Lung (tissue), 12 donors: Measurements from ENCODE around the gene CD38. TPM values are rescaled to one million over a fixed set of nuclear protein-coding genes. Genes with fewer than 3 reads are reported as not detected.
A peak's percentile ranks its signal among the peaks of the same experiment; 100 is the strongest.

Experiments used
- ATAC-seq: fragments of 200-7000 bp; cut with Tn5 transposase; one replicate; pipeline ENCODE4 v1.9.1; 2020; ENCODE audit warnings: moderate number of reproducible peaks; ENCODE audit not compliant: insufficient read depth, low FRiP score
- DNase-seq, 3 donors: peaks; one replicate each; pipeline ENCODE4 v3.0.0-alpha.2; 2013 to 2017
- H3K27ac ChIP-seq, 2 donors: one replicate each; pipeline ENCODE4 v1.5.1; 2013; ENCODE audit warnings: mild to moderate bottlenecking in 2 of 2, moderate library complexity in 2 of 2, control low read depth in 1 of 2, inconsistent platforms in 1 of 2, low read depth in 1 of 2, low read length in 1 of 2
- H3K27me3 ChIP-seq, 3 donors: one replicate each; pipeline ENCODE4 v1.5.1; 2013; ENCODE audit warnings: low read length in 2 of 3; ENCODE audit not compliant: control insufficient read depth in 3 of 3, insufficient read depth in 3 of 3
- H3K36me3 ChIP-seq, 4 donors: one replicate each; pipeline ENCODE4 v1.5.1; 2013; ENCODE audit warnings: low read length in 4 of 4, mild to moderate bottlenecking in 1 of 4, moderate library complexity in 1 of 4; ENCODE audit not compliant: control insufficient read depth in 4 of 4, insufficient read depth in 4 of 4
- H3K4me1 ChIP-seq, 5 donors: one replicate each; pipeline ENCODE4 v1.5.1; 2013; ENCODE audit warnings: low read length in 5 of 5, mild to moderate bottlenecking in 2 of 5, moderate library complexity in 1 of 5; ENCODE audit not compliant: control insufficient read depth in 5 of 5, insufficient read depth in 5 of 5
- H3K4me3 ChIP-seq: one replicate; pipeline ENCODE4 v1.5.1; 2013; ENCODE audit warnings: mild to moderate bottlenecking, control low read depth, moderate library complexity
- H3K9ac ChIP-seq, 2 donors: one replicate each; pipeline ENCODE4 v1.5.1; 2013; ENCODE audit warnings: low read length in 2 of 2, control low read depth in 1 of 2; ENCODE audit not compliant: insufficient read depth in 1 of 2
- H3K9me3 ChIP-seq, 4 donors: one replicate each; pipeline ENCODE4 v1.5.1; 2013; ENCODE audit warnings: low read length in 3 of 4, mild to moderate bottlenecking in 1 of 4, moderate library complexity in 1 of 4; ENCODE audit not compliant: control insufficient read depth in 4 of 4, insufficient read depth in 3 of 4
- CTCF ChIP-seq: IDR thresholded peaks from 2 replicates; pipeline ENCODE4 v1.5.1; 2012; ENCODE audit warnings: mild to moderate bottlenecking; ENCODE audit errors: control extremely low read depth, extremely low read depth
- WGBS, 2 donors: extraction: QIAGEN DNeasy Blood & Tissue Kit; methylation state at CpG; one replicate each; pipeline ENCODE4 v1.1.7; 2013; 5-methylcytosine and 5-hydroxymethylcytosine counted together
- polyA plus RNA-seq, 2 donors: library from polyadenylated mRNA; stranded (reverse); fragments of 200-250 nt; gene quantifications; one replicate each; pipeline ENCODE4 v1.2.1, GENCODE V29; 2013
- total RNA-seq, 2 donors: library from RNA; depleted of rRNA in 1 of 2; stranded (reverse); fragments of >200 nt in 1 of 2; gene quantifications; one replicate each; pipeline ENCODE4 v1.2.1, GENCODE V29; 2014 to 2021
- donor health status: control.
- donor health status: control.
- donor health status: Bipolar disorder and iron deficiency.
- donor health status: healthy.
- donor health status: DM: yes; HTN: yes; CAD: no.

CD38 gene
- total and polyA plus RNA-seq, 4 donors = 4.8 to 47.2 (median 14.4) TPM

DNA sequence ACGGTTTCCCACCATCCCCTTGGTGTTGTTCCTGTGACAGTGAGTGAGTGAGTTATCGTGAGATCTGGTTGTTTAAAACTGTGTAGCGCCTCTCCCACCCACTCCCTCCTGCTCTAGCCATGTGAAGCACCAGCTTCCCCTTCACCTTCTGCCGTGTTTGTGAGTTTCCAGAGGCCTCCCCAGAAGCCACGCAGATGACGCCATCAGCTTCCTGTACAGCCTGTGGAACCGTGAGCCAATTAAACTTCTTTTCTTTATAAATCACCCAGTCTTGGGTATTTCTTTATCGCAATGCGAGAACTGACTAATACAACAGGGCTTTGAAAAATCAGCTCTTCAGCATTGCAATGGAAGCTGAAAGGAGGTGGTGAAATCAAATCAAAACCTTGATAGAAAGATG lies 110.4 kb downstream of the CD38 start:
- 57 to 75% methylated on average over 9 of the region's 9 CpGs for WGBS, 2 donors
- Histone ChIP-seq H3K4me1 (no peaks in the 10 kb centered on the region), H3K9ac (no peak overlapping the region), H3K9me3 (peaks cover 0 to 3% (median 0%) of the 10 kb centered on the region in 4 donors), H3K4me3 (no peak overlapping the region), H3K27me3 (no peaks in the 10 kb centered on the region), H3K27ac (no peak overlapping the region), H3K36me3 (no peaks in the 10 kb centered on the region)
- no peak for TF ChIP-seq CTCF
- DNase-seq (no peak), ATAC-seq (no peak)

DNA sequence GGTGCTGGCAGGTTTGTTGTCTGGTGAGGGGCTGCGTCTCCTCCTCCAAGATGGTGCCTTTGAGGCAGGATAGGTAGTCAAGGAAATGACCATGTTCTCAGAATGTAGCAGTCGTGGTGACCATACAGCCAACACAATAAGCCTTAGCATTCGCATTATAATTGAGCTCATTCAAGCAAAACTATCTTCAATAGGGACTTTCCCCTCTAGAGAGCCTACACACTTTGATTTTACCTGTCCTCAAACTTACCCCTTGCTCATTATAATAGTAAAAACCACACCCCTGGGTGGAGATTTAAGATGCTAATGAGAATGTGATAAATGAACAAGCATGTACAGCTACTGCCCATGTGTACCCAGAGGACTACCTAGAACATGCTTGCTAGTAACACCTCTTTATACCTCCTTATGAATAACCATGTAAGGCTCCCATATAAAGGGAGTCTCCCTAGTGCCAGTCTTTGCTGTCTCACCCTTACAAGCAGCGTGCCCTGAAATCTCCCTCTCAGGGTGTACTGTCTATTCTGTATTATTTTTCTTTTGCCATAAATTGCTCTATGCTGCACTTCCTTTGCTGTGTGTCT lies 112.2 kb downstream of the CD38 start:
- no peak for TF ChIP-seq CTCF
- no peaks in the 10 kb centered on the region for H3K4me1 ChIP-seq
- DNase-seq = no peak
- H3K27me3 ChIP-seq = peaks cover 0 to 2% (median 0%) of the 10 kb centered on the region in 3 donors
- H3K9ac ChIP-seq = no peak overlapping the region
- 96 to 99% methylated on average over 4 of the region's 4 CpGs for WGBS, 2 donors
- no peaks in the 10 kb centered on the region for H3K36me3 ChIP-seq
- no peak overlapping the region for H3K27ac ChIP-seq
- H3K9me3 ChIP-seq = peaks cover 0 to 3% (median 0%) of the 10 kb centered on the region in 4 donors
- no peak for ATAC-seq
- no peak overlapping the region for H3K4me3 ChIP-seq

DNA sequence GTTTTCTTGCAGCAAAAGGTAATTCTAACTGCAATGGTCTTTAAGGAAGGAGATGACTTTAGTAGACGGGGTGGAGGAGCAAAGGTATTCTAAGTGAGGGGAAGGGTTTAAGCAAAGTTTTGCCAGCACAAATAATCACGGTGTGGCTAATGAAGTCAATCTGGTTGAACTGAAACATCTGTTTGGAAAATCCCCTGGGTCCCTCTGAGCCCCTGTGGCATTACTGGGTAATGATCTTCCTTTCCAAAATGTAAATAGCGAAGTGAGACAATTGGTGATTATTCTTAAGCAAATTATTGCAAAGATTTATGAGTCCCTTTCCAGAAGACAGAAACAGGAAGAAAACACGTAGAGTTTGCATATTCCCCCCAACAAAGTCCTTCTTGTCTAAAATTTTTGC lies 113.2 kb downstream of the CD38 start:
- TF ChIP-seq CTCF = no peak
- Histone ChIP-seq H3K4me1 (no peaks in the 10 kb centered on the region), H3K27me3 (peaks cover 0 to 2% (median 0%) of the 10 kb centered on the region in 3 donors), H3K9ac (no peak overlapping the region), H3K27ac (no peak overlapping the region), H3K9me3 (peaks cover 0 to 3% (median 0%) of the 10 kb centered on the region in 4 donors), H3K4me3 (no peak overlapping the region), H3K36me3 (no peaks in the 10 kb centered on the region)
- no peak for DNase-seq
- no peak for ATAC-seq
- WGBS, 2 donors = 51 to 61% methylated on average over 4 of the region's 4 CpGs

DNA sequence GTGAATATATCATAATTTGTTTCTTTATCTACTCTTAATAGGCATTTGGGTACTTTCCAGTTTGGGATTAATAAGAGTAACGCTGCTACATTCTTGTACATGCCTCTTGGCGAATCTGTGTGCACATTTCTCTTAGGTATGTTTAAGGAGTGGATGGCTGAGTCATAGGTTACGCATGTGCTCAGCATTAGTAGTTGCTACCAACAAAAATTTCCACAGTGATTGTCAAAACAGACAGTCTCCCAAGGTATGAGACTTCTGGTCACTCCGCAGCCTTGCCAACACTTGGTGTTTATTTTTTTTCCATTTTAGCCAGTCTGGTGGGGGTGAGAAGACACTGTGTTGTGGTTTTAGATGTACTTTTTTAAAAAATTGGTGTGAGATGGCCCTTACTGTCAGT lies 115.8 kb downstream of the CD38 start:
- no peak overlapping the region for H3K27ac ChIP-seq
- peaks cover 0 to 2% (median 0%) of the 10 kb centered on the region in 3 donors for H3K27me3 ChIP-seq
- 69 to 90% methylated on average over 4 of the region's 4 CpGs for WGBS, 2 donors
- H3K4me3 ChIP-seq = no peak overlapping the region
- peak; percentile 88 for ATAC-seq
- no peak for DNase-seq
- TF ChIP-seq CTCF = no peak
- H3K4me1 ChIP-seq = no peaks in the 10 kb centered on the region
- no peaks in the 10 kb centered on the region for H3K36me3 ChIP-seq
- peaks cover 0 to 3% (median 0%) of the 10 kb centered on the region in 4 donors for H3K9me3 ChIP-seq
- no peak overlapping the region for H3K9ac ChIP-seq
